ENCODE measurements around the gene EN2.

DNA sequence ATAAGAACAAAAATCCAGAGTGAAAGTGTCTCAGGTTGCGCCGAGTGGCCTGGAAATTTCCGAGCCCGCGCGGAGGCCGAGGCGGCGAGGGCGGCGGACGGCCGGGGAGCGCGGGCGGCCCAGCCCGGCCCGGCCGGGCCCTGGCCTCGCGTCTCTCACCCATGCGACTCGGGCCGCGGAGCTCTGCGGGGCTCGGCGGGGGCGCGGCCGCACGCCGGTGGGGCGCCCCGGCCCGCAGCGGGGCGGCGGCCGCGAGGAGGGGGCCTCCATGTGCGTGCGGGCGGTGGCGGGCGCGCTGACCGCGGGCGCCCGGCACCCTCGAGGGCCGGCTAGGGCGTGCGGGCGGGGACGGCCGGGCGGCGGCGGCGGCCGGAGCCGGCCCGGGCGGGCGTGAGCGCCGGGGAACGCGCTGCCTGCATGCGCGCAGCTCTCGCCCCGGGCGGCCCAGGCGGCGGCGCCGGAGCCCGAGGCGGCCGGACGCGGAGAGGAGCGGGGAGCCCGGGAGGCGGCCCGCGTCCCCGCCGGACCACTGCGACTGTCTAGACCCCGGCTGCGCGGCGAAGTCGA, 302 bp upstream of the EN2 start:
- TF ChIP-seq EZH2phosphoT487 (IDR thresholded peaks at IDR 0.05; ENCODE audit: low read depth, severe bottlenecking, unreplicated experiment) (no peak), CTCF (IDR thresholded peaks at IDR 0.05; ENCODE audit: poor library complexity) (no peak)

All from hepatocyte (in vitro differentiated cells).